Ishikawa (cell line): Measurements from ENCODE around the gene SUN1.

Source experiments
- EGR1 ChIP-seq: IDR thresholded peaks from 2 replicates; pipeline ENCODE4 v1.6.1; 2012
- EP300 ChIP-seq: IDR thresholded peaks from 2 replicates; pipeline ENCODE4 v1.6.1; 2012; ENCODE audit warnings: borderline replicate concordance
- TF ChIP-seq, protein P1 (sequence below): IDR thresholded peaks from 2 replicates; pipeline ENCODE4 v1.6.1; 2012

DNA sequence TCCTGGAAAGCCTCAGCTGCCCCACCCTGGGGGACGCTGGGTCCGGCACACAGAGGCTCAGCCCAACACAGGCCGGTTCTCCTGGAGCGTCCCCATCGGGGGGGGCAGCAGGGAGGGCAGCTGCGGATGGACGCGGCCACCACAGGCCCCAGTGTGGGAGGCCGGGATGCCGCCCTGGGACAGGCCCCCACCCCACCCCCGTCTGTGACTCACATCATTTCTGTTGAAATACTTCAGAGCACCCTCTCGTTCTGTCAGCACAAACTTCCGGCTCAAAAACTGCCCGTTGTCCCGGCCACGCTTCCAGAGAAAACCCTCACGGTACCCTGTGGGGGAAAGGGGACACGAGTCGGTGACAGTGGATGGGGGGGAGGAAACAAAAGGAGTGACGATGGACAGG, 72.6 kb downstream of the SUN1 start:
- TF ChIP-seq EGR1 (no peak), EP300 (no peak)
- TF ChIP-seq, protein P1, sequence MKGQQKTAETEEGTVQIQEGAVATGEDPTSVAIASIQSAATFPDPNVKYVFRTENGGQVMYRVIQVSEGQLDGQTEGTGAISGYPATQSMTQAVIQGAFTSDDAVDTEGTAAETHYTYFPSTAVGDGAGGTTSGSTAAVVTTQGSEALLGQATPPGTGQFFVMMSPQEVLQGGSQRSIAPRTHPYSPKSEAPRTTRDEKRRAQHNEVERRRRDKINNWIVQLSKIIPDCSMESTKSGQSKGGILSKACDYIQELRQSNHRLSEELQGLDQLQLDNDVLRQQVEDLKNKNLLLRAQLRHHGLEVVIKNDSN: no peak
